Measurements from ENCODE around the gene ZNF816.
A peak's percentile ranks its signal among the peaks of the same experiment; 100 is the strongest.
"Not testable (repeated sequence)": the region's sequence is repeated elsewhere in the genome, so short reads cannot be mapped to it uniquely, and the experiment has no call there.

ZNF816 gene

DNA sequence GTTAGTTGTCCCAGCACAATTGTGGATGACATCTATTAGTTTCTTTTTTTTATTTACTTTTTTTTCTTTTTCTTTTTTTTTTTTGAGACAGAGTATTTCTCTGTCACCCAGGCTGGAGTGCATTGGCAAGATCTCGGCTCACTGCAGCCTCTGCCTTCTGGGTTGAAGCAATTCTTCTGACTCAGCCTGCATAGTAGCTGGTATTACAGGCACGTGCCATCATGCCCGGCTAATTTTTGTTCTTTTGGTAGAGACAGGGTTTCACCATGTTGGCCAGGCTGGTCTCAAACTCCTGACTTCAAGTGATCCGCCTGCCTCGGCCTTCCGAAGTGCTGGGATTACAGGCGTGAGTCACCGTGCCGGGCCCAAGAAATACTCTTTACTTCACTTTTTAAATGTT, 38.0 kb downstream of the ZNF816 start:
- not testable (repeated sequence) for DNase-seq (ENCODE audit: low spot score)

DNA sequence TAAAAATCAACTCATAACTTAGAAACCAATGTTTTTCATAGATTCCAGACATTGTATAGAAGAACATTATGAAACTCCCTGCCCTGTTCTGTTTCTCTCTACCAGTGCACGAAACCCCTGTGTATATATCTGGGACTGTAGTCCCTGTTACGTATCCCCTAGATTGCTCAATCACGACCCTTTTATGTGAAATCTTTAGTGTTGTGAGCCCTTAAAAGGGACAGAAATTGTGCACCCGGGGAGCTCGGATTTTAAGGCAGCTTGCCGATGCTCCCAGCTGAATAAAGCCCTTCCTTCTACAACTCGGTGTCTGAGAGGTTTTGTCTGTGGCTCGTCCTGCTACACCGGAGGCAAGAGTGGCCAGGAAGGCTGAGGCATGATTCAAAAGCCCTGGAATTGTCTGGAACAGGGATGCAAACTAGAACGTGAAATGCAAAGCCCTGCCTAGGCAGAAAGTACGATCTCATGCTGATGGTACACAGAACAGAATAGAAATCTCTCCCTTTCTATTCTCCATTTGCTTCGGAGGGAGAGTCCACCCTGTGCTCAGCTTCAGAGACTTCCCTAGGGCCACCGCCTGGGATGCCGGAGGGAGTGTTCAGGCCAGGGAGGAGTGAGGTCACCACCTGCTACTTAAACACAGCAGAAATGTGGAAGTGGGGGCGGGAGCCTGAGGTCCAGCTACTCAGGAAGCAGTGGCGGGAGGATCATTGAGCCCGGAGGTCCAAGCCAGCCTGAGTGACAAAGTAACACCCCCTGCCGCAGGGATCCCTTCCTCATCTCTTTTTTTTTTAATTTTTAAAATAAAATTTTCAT, 38.7 kb downstream of the ZNF816 start:
- no peak for DNase-seq (ENCODE audit: low spot score)

DNA sequence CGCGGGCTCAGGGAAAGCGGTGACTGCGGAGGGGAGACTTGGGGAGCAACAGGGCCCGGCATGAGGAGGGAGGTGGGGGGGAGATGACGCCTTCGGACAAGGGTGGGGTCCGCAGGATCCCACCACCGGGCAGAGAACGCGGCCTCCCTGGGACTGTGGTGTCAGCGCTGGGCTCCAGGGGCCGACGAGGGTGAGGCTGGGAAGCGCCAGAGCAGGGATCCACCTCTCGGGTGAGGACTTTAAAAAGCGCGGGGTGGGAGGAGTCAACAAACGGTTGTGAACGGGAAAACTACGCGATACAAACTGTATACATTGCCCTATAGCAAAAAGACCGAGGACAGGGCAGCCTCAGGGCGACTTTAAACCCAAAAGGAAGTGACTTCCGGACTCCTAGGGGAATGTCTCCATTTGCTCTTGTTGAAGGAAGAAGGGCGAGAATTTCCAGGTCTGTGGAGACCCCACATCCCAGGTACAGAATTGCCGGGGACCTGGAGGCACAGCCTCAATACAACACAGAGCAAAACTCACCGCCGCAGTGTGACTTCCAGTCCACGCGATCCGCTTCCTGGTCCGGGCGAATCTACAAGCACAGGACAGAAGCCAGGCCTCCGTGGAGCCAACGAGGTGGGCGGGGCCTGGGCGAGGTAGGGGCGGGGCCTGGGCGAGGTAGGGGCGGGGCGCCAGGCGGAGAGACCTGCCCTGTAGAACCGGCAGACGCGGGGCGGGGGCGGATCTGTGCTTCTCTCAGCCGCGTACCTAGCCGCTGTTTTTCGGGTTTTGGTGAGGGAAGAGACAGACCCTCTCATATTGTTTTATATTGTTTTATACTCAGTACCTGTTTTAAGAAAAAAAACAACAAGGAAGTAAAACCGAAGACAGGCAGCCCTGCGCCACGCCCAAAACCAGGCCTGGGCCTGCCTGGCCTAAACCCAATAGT, 39.6 kb downstream of the ZNF816 start, which contains the start of gene ZNF888:
ZNF888 (minus strand) TSS at position 588 of the 937 bp plus-strand sequence. CDS start 5,555 bp downstream, outside the sequence.
- DNase-seq (ENCODE audit: low spot score) = peak; percentile 63

DNA sequence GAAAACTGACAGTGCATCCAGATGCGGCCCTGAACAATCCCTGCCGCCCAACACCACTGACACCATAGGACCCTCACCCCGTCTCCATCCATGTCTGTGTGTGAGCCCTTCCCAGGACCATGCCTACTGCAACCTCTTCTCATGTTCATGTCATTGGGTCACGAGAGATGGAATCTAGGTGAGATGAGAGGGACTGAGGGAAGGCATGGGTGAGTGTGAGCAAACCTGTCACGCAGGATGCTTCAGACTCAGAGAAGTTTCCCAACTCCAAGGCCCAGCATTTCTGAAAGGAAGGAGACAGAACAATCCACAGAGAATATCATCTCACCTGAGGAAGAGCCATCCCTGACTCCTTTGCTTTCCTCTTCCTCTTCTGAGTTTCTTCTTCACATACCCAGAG, 45.1 kb downstream of the ZNF816 start:
- DNase-seq (ENCODE audit: low spot score) = no peak

DNA sequence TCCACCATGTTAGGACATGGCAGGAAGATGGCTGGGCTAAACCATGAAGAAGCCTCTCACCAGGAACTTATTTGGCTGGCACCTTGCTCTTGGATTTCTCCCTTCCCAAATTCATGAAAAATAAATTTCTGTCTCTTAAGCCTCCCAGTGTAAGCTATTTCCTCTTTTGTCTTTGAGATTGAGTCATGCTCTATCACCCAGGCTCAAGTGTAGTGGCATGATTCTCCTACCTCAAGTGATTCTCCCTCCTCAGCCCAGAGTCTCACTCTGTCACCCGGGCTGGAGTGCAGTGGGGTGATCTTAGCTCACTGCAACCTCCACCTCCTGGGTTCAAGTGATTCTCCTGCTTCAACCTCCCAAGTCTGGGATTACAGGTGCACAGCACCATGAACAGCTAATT, 52.0 kb downstream of the ZNF816 start:
- no peak for DNase-seq (ENCODE audit: low spot score)

DNA sequence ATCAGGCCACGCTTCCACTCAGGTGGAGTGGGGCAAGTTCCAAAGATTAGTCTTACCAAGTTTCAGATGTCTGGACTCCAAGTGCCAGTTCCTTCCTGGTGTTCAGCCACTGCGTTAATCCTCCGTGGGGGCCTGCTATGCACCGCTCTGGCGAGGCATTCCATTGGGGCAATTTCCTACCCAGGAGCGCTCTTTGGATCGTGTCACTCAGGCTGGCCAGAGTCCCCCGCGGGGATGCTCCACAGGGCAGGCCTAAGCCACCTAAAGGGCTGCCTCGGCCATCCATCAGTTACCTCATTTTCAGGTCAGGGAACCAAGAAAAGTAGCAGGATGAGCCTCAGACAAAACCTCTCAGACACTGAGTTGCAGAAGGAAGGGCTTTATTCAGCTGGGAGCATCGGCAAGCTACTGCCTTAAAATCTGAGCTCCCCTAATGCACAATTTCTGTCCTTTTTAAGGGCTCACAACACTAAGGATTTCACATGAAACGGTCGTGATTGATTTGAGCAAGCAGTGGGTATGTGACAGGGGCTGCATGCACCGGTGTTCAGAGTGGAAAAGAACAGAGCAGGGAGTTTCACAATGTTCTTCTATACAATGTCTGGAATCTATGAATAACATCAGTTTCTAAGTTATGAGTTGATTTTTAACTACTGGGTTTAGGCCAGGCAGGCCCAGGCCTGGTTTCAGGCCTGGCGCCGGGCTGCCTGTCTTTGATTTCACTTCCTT, 58.5 kb downstream of the ZNF816 start:
- DNase-seq (ENCODE audit: low spot score) = not testable (repeated sequence)

DNA sequence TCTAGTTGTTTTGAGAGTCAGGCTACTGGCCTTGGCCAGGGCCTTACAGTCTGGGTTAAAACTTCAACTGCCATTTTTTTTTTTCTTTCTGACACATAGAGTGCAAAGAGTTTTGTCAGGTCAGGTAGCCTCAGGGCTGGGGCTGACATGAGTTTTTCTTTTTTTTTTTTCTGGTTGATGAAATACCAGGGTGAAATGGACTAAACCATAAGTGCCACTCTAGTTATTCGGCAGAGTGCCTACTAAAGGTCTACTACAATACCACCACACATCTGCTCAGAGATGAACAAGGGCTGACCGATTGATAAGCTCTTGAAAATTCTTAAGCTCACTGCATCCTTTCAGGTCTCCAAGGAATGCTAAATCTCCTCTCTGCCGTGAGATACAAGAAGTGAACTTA, 60.8 kb downstream of the ZNF816 start:
- DNase-seq (ENCODE audit: low spot score) = no peak

Data from globus pallidus (tissue), 1 donor.